Eye (tissue), 1 donor: ENCODE measurements around the gene LMNTD2.
"Not testable (repeated sequence)": the region's sequence is repeated elsewhere in the genome, so short reads cannot be mapped to it uniquely, and the experiment has no call there.

ENCODE experiments used
- DNase-seq: peaks from one replicate; pipeline ENCODE4 v3.0.0-alpha.2; 2015

LMNTD2 gene

DNA sequence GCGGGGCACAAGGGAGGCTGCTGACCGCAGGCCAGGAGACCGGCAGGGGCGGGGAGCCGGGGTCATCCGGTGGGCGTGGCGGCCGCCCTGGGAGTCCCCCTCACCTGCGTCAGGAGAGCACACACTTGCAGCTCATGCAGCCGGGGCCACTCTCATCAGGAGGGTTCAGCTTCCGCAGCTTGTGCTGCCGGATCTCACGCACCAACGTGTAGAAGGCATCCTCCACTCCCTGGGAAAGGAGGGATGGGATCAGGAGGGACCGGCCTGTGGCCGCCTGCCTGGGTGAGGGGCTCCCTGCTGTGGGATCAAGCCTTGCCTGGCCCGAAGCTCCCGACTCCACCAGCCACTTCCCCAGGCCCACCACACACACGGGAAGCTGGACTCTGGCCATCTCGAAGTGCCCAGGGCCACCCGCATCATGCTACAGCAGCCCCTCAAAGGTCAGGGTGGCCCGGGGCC is 28.0 kb downstream of the LMNTD2 start:
- no peak for DNase-seq

GRCh38 chr11:531919-532526 is 28.5 kb downstream of the LMNTD2 start:
- DNase-seq: no peak

DNA sequence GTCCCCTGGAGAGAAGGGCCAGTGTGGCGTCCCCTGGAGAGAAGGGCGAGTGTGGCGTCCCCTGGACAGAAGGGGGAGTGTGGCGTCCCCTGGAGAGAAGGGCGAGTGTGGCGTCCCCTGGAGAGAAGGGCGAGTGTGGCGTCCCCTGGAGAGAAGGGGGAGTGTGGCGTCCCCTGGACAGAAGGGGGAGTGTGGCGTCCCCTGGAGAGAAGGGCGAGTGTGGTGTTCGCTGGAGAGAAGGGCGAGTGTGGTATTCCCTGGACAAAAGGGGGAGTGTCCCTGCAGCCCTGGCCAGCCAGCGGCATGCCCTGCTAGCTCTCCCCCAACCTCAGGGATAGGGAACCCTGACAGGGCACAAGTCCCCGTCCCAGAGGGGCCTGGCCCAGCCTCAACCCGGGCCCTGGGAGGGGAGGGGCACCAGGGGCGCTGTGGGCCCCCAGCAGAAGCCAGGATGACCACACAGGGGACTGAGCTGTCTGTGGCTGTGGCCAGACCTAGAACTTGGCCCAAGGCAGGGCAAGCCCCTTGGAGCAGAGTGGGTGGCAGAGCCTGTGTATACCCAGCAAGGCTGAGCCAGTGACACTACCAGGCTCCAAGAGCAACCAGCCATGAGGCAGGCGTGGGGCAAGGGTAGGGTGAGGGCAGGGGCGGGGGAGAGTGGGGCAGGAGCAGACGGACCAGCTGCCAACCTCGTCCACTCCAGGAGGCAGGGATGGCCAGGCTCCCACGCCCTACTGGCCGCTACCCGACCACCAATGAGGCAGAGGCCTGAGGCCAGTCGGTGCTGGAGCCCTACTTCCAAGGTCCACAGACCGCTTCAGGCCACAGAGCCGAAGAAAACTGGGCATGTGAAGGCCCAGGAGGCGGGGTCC is 29.3 kb downstream of the LMNTD2 start:
- no peak for DNase-seq

DNA sequence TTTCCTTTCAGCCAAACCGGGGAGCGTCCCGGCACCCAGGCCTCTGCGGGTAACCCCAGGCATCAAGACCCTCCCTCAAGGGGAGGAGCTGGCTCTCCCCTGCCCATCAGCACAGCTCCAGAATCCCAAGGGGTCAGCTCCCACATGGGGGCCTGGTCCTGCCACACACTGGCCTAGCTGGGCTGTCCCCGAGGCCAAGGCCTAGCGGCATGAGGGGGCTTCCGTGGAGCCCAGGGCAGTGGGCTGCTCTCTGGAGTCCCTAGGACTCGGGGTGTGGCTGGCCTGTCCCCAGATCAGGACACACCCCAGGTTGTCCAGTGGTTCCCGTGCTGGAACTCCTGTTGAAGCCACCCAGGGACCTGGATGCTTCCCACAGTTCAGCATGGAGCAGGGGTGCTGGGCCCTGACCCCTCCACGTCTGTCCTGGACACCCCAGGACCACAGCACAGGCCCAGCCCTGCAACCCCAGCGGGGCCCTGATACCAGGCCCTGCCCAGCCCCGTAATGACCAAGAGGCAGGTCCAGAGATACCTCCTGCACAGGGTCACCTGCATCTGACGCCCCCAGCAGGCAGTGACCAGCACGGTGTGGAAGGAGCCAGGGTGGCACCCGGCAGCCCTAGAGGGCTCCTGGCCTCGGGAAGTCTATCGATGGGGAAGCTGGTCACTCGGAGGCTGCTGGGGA is 30.7 kb downstream of the LMNTD2 start:
- DNase-seq: no peak

DNA sequence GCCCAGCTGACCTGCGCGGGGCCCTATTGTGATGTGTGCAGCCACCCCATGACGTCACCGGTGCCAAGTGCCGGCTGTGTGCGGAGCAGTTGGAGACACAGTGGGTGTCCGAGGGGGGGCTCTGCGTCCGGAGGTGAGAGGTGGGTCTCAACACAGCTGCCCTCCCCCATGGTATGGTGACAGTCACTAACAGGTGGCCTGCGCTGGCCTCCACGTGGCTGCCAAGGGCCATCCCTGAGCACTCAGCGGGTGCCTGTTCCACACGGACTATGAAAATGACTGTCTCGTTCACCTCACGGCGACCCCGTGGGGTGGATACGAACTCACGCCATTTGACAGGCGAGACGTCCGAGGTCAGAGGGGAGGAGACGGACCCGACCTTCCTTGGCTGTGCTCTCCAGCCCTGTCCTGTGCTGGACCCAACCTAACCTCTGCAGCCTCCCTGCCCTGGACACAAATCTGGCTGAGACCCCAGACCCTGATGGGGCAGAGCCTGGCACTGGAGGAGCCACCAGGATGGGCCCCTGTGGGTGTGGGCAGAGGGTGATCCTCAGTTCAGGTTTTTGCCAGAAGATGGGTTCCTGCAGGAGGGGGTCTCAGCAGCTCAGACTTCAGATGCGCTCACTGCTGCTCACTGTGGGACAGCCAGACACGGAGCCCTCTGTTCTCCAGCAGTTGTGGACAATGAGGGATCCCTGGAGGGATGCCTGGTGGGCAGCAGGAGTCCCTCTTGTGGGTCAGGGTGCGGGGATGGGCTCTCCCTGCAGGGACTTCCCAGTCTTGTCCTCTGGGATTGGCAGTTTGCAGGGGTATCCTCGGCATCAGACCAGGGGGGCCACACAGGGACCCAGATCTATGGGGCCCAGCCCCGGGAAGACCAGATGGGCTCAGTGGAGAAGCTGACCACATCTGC is 31.5 kb downstream of the LMNTD2 start:
- DNase-seq: peak; percentile 39

DNA sequence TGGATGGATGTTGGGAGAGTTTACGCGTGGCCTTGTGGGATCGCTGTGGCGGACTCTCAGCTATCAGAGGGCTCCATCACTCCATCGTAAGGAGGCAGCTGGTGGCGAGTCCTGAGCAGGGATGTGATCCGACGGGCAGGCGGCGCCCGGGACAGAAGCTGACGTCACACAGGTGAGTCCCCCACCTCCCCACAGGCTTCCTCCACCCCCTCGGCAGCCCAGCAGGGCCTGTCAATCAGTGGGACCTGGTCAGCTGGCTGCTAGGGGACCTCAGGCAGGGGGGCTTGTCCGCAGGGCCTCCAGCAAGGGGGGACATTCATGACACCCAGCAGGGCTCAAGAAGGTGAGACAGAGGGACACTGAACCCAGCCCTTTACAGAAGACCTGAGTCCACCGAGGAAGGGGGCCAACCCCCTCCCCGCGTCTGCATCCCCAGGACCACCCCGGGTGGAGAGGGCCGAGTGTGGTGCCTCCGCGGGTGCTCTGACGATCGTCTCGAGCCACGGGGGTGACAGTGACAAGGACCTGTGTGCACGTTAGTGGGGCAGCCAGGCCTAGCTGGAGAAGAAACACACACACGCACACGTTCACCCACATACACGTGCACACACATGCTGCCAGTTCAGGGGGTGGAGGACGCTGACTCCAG is 32.2 kb downstream of the LMNTD2 start:
- no peak for DNase-seq

DNA sequence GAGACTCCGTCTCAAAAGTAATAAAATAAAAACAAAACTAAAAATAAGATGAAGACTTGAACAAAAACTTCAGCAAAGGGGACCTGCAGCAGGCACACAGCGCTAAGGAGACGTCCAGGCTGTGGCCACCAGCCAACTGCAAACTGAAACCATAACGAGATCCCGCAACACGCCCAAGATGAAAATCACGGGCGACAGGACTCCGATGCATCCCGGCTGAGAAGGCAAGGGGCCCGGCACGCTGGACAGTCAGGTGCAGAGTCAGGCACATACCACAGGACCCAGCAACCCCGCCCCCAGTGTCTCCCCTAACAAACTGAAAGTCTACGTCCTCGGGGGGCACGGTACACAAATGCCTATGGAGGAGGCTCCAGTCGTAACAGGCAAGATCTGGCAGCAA is 34.3 kb downstream of the LMNTD2 start:
- DNase-seq: no peak

DNA sequence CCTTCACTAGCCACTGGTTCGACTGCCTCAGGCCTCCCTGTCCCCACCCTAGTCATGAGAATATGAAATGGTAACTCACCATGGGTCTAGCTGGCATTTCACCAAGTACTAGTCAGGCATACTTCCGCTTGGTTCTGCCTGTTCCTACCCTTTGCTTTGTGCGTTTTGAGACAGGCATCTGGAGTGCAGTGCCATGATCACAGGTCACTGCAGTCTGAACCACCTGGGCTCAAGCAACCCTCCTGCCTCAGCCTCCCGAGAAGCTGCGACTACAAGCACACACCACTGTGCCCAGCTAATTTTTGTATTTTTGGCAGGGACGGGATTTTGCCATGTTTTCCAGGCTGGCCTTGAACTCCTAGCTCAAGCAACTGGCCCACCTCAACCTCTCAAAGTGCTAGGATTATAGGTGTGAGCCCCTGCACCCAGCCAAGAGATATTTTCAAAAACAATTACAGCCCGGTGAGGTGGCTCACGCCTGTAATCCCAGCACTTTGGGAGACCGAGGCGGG is 39.3 kb downstream of the LMNTD2 start:
- DNase-seq: no peak

DNA sequence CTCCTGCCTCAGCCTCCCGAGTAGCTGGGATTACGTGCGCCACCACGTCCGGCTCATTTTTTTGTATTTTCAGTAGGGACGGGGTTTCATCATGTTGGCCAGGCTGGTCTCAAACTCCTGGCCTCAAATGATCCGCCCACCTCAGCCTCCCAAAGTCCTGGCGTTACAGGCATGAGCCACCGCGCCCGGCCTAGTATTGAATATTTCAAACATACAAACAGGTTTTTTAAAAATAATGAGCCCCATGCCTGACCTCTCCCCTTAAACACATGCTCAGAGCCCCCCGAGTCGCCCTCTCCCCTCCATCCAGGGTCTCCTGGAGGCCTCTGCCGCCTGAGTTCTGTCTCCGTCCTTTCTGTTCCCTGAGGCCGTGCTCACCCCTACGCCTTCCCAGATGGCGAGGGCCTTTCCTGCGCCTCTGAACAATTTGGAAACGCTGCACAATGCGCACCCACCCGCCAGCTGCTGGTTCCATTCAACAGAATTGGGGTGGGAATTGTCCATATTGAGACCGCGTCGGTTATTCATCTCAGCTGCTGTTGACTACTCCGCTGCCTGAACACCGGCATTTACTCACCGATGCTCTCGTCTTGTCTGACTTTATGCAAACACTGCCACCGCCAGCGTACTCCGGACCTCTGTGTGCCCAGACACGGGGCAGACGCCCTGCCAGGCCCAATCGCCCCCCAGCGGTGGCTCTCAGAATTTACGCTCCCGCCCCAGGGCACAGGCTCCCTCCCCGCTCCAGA is 39.9 kb downstream of the LMNTD2 start:
- no peak for DNase-seq

DNA sequence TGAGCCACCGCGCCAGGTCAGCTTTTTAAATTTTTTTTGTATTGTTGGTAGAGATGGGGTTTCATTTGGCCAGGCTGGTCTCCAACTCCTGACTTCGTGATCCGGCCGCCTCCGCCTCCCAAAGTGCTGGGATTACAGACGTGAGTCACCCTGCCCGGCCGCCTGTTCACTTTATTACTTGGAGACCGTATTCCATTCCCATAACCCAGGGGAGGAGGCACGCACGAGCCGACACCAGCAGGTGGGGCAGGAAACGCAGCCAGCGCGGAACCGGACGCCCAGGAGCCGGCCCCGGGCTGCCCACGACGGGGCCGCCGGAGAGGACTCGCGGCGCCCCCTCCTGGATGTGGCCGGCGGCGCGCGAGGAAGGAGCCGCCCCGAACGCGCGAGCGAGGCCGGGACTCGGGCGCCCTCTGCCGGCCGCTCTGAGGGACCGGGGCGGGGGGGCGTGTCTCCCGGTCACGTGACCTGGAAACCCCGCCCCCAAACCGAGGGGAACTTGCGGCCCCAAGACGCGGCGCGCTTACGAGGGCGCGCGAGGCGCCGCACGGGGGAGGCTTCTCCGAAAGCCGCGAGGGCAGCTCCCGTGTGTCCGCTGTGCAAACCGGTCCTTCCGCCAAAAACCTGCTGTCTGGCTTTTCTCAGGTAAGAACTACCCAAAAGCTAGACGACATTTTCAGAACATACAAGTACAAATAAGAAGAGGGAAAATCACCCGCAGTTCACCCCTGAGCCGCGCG is 41.9 kb downstream of the LMNTD2 start:
- peak; percentile 94 for DNase-seq

GRCh38 chr11:516918-517685 is 43.4 kb downstream of the LMNTD2 start:
- DNase-seq: not testable (repeated sequence)

GRCh38 chr11:516400-516799 is 44.1 kb downstream of the LMNTD2 start:
- no peak for DNase-seq

DNA sequence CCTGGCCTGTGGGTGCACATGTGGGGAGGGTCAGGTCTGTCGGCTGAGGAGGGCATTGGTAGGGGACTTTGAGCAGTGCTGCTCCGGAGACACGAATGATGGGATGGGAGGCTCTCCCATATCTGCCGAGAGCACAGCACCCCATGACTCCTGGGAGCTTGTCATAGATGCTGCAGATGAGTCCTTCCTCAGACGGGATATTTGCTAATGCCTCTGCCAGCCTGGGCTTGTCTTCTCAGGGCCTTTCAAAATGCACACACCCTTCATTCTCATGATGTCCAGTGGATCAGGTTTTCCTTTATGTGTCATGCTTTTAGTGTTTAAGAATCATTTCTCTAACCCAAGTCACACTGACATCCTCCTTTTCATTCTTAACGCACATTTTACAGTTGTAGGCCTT is 45.4 kb downstream of the LMNTD2 start:
- no peak for DNase-seq

DNA sequence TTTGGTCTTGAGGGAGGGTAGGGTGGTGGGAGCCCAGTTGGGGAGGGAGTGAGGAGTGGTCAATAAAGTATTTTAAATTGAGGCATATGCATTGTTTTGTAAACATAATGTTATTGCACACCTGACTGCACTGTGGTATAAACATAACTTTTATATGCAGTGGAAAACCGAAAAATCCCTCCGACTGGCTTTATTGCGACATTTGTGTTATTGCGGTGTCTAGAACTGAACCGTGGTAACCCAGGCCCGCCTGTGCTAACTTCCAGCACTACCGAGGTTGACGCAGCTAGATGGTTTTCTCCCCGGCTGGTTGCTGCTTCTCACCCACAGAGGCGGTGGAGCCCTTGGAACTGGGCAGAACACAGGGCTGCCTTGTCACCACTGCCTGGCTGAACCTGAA is 45.9 kb downstream of the LMNTD2 start:
- no peak for DNase-seq

- no peak for DNase-seq
Measured at GRCh38 chr11:512761-513595, 47.6 kb downstream of the LMNTD2 start.

- DNase-seq: no peak
Measured at GRCh38 chr11:508956-509355, 51.6 kb downstream of the LMNTD2 start.

- DNase-seq: no peak
Measured at GRCh38 chr11:507727-508515, 52.6 kb downstream of the LMNTD2 start.
